ENCODE data around the gene EHMT2.

EHMT2 gene

DNA sequence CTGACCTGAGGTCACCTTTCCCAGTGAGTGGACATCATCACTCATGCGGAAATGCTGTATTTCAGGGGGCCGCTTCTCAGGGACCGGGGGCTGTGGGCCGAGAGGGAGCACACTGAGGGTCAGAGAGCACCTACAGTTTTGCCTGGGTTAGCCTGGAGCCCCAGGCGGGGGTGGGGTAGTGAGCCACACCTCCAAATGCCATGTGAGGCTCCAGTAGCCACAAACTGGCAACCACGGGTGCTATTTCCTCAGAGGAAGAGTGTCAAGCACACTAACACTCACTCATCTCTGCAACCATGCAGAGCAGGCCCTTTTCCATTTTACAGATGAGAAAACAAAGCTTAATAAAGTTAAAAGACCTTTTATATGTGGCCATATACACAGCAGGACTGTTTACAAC is 4.7 kb downstream of the EHMT2 start:
- H3K27ac ChIP-seq (ENCODE audit: extremely low read depth, low read depth, low read length), result no peak overlapping the region
- TF ChIP-seq, protein P1, sequence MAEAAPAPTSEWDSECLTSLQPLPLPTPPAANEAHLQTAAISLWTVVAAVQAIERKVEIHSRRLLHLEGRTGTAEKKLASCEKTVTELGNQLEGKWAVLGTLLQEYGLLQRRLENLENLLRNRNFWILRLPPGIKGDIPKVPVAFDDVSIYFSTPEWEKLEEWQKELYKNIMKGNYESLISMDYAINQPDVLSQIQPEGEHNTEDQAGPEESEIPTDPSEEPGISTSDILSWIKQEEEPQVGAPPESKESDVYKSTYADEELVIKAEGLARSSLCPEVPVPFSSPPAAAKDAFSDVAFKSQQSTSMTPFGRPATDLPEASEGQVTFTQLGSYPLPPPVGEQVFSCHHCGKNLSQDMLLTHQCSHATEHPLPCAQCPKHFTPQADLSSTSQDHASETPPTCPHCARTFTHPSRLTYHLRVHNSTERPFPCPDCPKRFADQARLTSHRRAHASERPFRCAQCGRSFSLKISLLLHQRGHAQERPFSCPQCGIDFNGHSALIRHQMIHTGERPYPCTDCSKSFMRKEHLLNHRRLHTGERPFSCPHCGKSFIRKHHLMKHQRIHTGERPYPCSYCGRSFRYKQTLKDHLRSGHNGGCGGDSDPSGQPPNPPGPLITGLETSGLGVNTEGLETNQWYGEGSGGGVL (tag by site-specific recombination; IDR thresholded peaks at IDR 0.05), result no peak
- TF ChIP-seq ZNF664 (tag by site-specific recombination; IDR thresholded peaks at IDR 0.05) (no peak), TCF7L2 (IDR thresholded peaks at IDR 0.05; ENCODE audit: borderline replicate concordance, low read depth, low read length) (no peak), ZNF530 (tag by site-specific recombination; IDR thresholded peaks at IDR 0.05; ENCODE audit: low read depth) (no peak), ZNF404 (tag by site-specific recombination; IDR thresholded peaks at IDR 0.05) (no peak)
- H3K4me3 ChIP-seq (ENCODE audit: low read depth, low read length), result no peak overlapping the region
- peaks cover 49 to 72% of the 10 kb centered on the region in 2 experiments for H3K36me3 ChIP-seq (ENCODE audit: control insufficient read depth in 2 of 2, insufficient read depth in 1 of 2, low read length in 2 of 2)
- CTCF ChIA-PET, result no interaction called here
- H3K9me3 ChIP-seq (ENCODE audit: control insufficient read depth, insufficient read depth, low read depth, low read length), result no peaks in the 10 kb centered on the region
- POLR2A ChIA-PET, result no interaction called here
- H3K4me1 ChIP-seq (ENCODE audit: control insufficient read depth, insufficient read depth, low read length), result no peaks in the 10 kb centered on the region

DNA sequence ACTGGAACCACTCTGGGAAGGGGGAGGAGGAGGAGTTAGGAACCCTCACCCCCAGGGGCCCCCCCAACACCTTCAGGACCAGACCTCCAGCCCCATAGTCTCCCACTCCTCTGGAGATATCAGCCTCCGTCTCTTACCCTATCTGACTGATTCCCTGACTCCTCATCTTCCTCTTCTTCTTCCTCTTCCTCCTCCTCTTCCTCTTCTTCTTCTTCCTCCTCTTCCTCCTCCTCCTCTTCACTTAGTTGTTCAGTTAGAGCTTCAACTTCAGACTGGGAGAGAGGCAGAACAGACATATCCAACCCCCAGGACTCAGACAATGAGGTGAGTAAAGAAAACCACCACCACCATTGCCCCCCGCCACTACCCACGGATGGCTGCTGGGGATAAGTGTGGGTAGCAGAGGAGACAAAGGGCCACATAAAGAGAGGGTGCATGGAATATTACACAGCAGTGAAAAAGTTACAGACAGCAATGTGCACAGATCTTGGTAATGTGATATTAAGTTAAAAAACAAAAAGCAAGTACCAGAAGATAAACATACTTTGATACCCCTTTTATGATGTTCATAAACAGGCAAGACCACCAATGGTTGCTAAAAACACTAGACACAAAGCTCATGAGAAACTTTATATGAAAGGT is 8.0 kb downstream of the EHMT2 start:
- no peak overlapping the region for H3K27ac ChIP-seq (ENCODE audit: extremely low read depth, low read depth, low read length)
- CTCF ChIA-PET, result interaction anchor here (0.5 to 4.6 kb wide), 27 partner anchors 9 to 1186 kb away, joined by 3 to 53 read pairs (median 4); partner anchors contain the start of genes ATP6V1G2, C6orf47, EHMT2 and LY6G5C
- no peak overlapping the region for H3K4me3 ChIP-seq (ENCODE audit: low read depth, low read length)
- H3K36me3 ChIP-seq (ENCODE audit: control insufficient read depth in 2 of 2, insufficient read depth in 1 of 2, low read length in 2 of 2), result peaks cover 53 to 86% of the 10 kb centered on the region in 2 experiments
- no peaks in the 10 kb centered on the region for H3K9me3 ChIP-seq (ENCODE audit: control insufficient read depth, insufficient read depth, low read depth, low read length)
- no peaks in the 10 kb centered on the region for H3K4me1 ChIP-seq (ENCODE audit: control insufficient read depth, insufficient read depth, low read length)
- POLR2A ChIA-PET, result interaction anchor here (0.7 to 2.6 kb wide), 5 partner anchors 26 to 236 kb away, joined by 3 to 13 read pairs (median 5); partner anchors contain the start of genes LSM2 and NEU1
- no peak for TF ChIP-seq ZNF302 (tag by site-specific recombination; IDR thresholded peaks at IDR 0.05; ENCODE audit: low read depth)
- TF ChIP-seq, protein P2, sequence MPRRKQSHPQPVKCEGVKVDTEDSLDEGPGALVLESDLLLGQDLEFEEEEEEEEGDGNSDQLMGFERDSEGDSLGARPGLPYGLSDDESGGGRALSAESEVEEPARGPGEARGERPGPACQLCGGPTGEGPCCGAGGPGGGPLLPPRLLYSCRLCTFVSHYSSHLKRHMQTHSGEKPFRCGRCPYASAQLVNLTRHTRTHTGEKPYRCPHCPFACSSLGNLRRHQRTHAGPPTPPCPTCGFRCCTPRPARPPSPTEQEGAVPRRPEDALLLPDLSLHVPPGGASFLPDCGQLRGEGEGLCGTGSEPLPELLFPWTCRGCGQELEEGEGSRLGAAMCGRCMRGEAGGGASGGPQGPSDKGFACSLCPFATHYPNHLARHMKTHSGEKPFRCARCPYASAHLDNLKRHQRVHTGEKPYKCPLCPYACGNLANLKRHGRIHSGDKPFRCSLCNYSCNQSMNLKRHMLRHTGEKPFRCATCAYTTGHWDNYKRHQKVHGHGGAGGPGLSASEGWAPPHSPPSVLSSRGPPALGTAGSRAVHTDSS (tag by site-specific recombination; IDR thresholded peaks at IDR 0.05), result peak; percentile 100
- TF ChIP-seq ZNF146 (tag by site-specific recombination; IDR thresholded peaks at IDR 0.05), result peak; percentile 97
- TF ChIP-seq ZXDB (tag by site-specific recombination; IDR thresholded peaks at IDR 0.05), result no peak
- TF ChIP-seq EGR2 (tag by site-specific recombination; IDR thresholded peaks at IDR 0.05; ENCODE audit: low read depth), result 0 out of 2 replicates have a peak, but pooled peaks have one; percentile 20
- no peak for TF ChIP-seq BCL11B (tag by site-specific recombination; IDR thresholded peaks at IDR 0.05; ENCODE audit: low read depth)
- TF ChIP-seq ZNF114 (tag by site-specific recombination; IDR thresholded peaks at IDR 0.05), result no peak
- TF ChIP-seq ZNF155 (tag by site-specific recombination; IDR thresholded peaks at IDR 0.05), result no peak
- no peak for TF ChIP-seq REPIN1 (tag by site-specific recombination; IDR thresholded peaks at IDR 0.05; ENCODE audit: low read depth)
- TF ChIP-seq TCF7L2 (IDR thresholded peaks at IDR 0.05; ENCODE audit: borderline replicate concordance, low read depth, low read length), result no peak
- no peak for TF ChIP-seq ZNF629 (tag by site-specific recombination; IDR thresholded peaks at IDR 0.05)
- no peak for TF ChIP-seq ZNF10 (tag by site-specific recombination; IDR thresholded peaks at IDR 0.05)
- TF ChIP-seq ZNF596 (tag by site-specific recombination; IDR thresholded peaks at IDR 0.05), result no peak
- TF ChIP-seq ZNF292 (tag by site-specific recombination; IDR thresholded peaks at IDR 0.05; ENCODE audit: borderline replicate concordance, low read depth), result no peak
- TF ChIP-seq ZNF843 (tag by site-specific recombination; IDR thresholded peaks at IDR 0.05), result no peak
- TF ChIP-seq, protein P3, sequence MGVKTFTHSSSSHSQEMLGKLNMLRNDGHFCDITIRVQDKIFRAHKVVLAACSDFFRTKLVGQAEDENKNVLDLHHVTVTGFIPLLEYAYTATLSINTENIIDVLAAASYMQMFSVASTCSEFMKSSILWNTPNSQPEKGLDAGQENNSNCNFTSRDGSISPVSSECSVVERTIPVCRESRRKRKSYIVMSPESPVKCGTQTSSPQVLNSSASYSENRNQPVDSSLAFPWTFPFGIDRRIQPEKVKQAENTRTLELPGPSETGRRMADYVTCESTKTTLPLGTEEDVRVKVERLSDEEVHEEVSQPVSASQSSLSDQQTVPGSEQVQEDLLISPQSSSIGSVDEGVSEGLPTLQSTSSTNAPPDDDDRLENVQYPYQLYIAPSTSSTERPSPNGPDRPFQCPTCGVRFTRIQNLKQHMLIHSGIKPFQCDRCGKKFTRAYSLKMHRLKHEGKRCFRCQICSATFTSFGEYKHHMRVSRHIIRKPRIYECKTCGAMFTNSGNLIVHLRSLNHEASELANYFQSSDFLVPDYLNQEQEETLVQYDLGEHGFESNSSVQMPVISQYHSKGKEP (tag by site-specific recombination; IDR thresholded peaks at IDR 0.05), result no peak
- TF ChIP-seq ZNF354C (tag by site-specific recombination; IDR thresholded peaks at IDR 0.05; ENCODE audit: borderline replicate concordance, low read depth), result no peak
- TF ChIP-seq, protein P4, sequence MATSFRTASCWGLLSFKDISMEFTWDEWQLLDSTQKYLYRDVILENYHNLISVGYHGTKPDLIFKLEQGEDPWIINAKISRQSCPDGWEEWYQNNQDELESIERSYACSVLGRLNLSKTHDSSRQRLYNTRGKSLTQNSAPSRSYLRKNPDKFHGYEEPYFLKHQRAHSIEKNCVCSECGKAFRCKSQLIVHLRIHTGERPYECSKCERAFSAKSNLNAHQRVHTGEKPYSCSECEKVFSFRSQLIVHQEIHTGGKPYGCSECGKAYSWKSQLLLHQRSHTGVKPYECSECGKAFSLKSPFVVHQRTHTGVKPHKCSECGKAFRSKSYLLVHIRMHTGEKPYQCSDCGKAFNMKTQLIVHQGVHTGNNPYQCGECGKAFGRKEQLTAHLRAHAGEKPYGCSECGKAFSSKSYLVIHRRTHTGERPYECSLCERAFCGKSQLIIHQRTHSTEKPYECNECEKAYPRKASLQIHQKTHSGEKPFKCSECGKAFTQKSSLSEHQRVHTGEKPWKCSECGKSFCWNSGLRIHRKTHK (tag by site-specific recombination; IDR thresholded peaks at IDR 0.05), result no peak
- TF ChIP-seq, protein P5, sequence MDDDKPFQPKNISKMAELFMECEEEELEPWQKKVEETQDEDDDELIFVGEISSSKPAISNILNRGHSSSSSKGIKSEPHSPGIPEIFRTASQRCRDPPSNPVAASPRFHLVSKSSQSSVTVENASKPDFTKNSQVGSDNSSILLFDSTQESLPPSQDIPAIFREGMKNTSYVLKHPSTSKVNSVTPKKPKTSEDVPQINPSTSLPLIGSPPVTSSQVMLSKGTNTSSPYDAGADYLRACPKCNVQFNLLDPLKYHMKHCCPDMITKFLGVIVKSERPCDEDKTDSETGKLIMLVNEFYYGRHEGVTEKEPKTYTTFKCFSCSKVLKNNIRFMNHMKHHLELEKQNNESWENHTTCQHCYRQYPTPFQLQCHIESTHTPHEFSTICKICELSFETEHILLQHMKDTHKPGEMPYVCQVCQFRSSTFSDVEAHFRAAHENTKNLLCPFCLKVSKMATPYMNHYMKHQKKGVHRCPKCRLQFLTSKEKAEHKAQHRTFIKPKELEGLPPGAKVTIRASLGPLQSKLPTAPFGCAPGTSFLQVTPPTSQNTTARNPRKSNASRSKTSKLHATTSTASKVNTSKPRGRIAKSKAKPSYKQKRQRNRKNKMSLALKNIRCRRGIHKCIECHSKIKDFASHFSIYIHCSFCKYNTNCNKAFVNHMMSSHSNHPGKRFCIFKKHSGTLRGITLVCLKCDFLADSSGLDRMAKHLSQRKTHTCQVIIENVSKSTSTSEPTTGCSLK (tag by site-specific recombination; IDR thresholded peaks at IDR 0.05), result no peak
- TF ChIP-seq ZEB2 (tag by site-specific recombination; IDR thresholded peaks at IDR 0.05), result no peak
- TF ChIP-seq GLI2 (tag by site-specific recombination; IDR thresholded peaks at IDR 0.05; ENCODE audit: borderline replicate concordance, low read depth), result no peak
- TF ChIP-seq SCRT1 (tag by site-specific recombination; IDR thresholded peaks at IDR 0.05; ENCODE audit: borderline replicate concordance), result no peak
